NT2/D1 (cell line): ENCODE measurements around the gene C11orf24.

Source experiments
- SUZ12 ChIP-seq: IDR thresholded peaks from 2 replicates; pipeline ENCODE4 v1.6.1; 2011; ENCODE audit not compliant: insufficient read length, insufficient read depth; ENCODE audit errors: extremely low read depth
- YY1 ChIP-seq: IDR thresholded peaks from 2 replicates; pipeline ENCODE4 v1.6.1; 2011; ENCODE audit not compliant: insufficient read length, insufficient read depth

GRCh38 chr11:68264741-68265540 is 6.8 kb downstream of the C11orf24 start:
- no peak for TF ChIP-seq SUZ12
- TF ChIP-seq YY1 = no peak
